IPS-18c (cell line): ENCODE data around the gene HJURP.

Experiments used
- H3K4me3 ChIP-seq: 2 replicates; pipeline ENCODE4 v1.7.0; 2013; ENCODE audit warnings: low read depth, mild to moderate bottlenecking, low read length, moderate library complexity; ENCODE audit not compliant: insufficient read depth
- H3K9me3 ChIP-seq: one replicate; pipeline ENCODE4 v1.6.1; 2013; ENCODE audit warnings: mild to moderate bottlenecking, low read length, moderate library complexity; ENCODE audit not compliant: control insufficient read depth, insufficient read depth

Gene HJURP

GRCh38 chr2:233852056-233852455, 2.3 kb downstream of the HJURP start:
- H3K9me3 ChIP-seq: no peaks in the 10 kb centered on the region
- H3K4me3 ChIP-seq: no peak overlapping the region

- H3K4me3 ChIP-seq: no peak overlapping the region
Observed at GRCh38 chr2:233851169-233851568, 3.2 kb downstream of the HJURP start.

GRCh38 chr2:233850745-233851144, 3.6 kb downstream of the HJURP start:
- no peaks in the 10 kb centered on the region for H3K9me3 ChIP-seq
- no peak overlapping the region for H3K4me3 ChIP-seq

More at GRCh38 chr2:233851169-233851568, 3.2 kb downstream of the HJURP start:
- H3K9me3 ChIP-seq: no peaks in the 10 kb centered on the region

DNA sequence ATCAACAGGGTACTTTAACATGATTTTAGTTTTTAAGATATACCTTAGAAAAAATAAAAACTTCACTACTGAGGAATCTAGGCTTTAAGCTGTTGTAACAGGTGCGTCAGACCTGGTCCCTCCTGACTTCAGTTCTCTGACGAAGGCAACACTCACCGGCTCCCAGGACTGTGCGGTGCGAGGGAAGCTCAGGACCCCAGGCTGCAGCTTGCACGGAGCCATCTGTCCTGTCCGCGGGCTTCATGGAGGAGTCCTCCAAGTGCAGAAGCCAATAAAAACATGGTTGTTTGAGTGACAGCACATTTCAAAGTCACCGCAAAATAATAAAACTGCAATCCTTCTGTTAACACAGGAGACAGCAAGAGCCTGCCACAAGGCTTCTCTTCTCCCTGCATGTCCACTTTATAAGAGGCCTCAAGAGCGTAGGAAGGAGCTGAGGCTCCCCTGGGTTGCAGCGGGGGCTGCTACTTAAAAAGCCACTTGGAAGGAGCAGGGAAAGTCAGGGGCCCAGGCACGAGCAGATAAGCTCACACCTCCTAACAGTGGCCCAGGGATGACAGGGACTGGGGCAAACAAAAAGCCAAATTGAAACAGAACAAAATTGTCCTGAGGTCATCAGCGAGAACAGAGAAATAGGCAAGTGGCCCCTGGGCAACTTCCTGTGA, 4.6 kb downstream of the HJURP start:
- Histone ChIP-seq H3K9me3 (no peaks in the 10 kb centered on the region), H3K4me3 (no peak overlapping the region)

- no peak overlapping the region for H3K4me3 ChIP-seq
- H3K9me3 ChIP-seq: no peaks in the 10 kb centered on the region
Observed at GRCh38 chr2:233848276-233848675, 6.1 kb downstream of the HJURP start.

GRCh38 chr2:233847248-233847898, 7.0 kb downstream of the HJURP start:
- H3K9me3 ChIP-seq: no peaks in the 10 kb centered on the region
- no peak overlapping the region for H3K4me3 ChIP-seq

- Histone ChIP-seq H3K4me3 (no peak overlapping the region), H3K9me3 (no peaks in the 10 kb centered on the region)
Observed at GRCh38 chr2:233846387-233847247, 7.7 kb downstream of the HJURP start.

DNA sequence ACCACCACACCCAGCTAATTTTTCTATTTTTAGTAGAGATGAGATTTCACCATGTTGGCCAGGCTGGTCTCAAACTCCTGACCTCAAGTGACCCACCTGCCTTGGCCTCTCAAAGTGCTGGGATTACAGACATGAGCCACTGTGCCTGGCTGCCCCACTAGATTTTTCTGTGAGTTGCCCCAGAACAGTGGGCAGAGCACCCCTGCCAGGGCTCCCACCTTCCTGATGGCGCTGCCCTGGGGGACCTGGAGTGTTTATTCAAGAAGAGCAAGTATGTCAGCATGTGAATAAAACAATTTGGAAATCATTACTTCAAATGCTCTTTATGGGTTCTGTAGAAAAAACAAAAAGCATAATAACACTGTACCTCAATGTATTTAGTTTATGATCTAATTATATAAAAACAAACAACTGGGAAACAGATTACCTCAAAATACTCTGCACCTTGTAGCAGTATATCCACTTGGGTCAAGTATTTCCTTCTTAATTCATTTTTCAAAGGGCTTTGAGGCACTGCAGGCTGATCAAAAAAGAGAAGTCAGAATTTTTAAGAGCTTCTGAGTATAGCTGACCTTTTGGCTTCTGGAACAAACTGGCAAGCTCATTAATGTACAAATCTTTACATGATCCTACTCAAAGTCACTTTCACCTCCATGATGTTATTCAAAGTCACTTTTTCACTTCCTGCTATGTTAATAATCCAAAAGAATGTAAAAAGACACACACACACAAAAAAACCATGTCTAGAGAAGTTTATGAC, 8.9 kb downstream of the HJURP start:
- Histone ChIP-seq H3K9me3 (no peaks in the 10 kb centered on the region), H3K4me3 (no peak overlapping the region)

GRCh38 chr2:233844836-233845235, 9.5 kb downstream of the HJURP start:
- H3K4me3 ChIP-seq: no peak overlapping the region
- H3K9me3 ChIP-seq: no peaks in the 10 kb centered on the region

- Histone ChIP-seq H3K9me3 (no peaks in the 10 kb centered on the region), H3K4me3 (no peak overlapping the region)
Observed at GRCh38 chr2:233844064-233844807, 10.1 kb downstream of the HJURP start.

DNA sequence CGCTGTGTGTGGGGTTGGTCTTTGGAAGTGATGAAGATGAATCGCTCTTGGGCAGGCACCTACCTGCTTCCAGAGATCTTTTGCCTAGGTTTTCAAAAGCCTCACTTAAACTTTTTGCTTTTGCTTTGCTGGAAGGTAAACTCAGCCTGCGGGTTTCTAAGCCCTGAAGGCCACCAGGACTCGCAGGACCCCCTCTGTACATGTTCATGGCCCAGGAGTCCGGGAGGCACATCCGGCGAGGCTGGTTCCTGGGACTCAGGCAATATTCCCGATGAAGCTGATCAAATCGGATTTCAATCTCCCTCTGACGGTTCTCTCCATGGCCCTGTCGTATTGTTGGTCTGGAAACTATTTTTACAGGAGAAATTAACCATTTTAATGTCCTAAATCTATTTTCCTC, 13.2 kb downstream of the HJURP start:
- Histone ChIP-seq H3K4me3 (no peak overlapping the region), H3K9me3 (no peaks in the 10 kb centered on the region)

DNA sequence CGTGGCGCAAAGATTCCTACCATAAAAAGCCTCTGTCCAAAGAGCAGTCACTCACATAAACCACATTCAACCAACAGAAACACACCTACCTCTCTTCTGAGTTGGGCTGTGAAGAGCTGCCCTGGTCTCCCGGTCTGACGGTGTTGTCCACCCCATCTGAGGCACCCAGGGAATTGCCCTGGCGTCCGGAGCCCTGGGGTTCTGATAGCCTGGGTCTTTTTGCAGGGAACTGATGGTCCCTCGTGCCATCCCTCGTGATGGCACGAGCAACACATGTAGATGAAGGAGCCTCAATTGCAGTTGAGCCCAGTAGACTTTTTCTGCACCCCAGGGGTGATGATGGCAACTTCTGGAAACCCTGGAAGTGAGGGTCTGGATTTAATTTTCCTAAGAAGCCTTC, 13.8 kb downstream of the HJURP start:
- Histone ChIP-seq H3K4me3 (no peak overlapping the region), H3K9me3 (no peaks in the 10 kb centered on the region)

DNA sequence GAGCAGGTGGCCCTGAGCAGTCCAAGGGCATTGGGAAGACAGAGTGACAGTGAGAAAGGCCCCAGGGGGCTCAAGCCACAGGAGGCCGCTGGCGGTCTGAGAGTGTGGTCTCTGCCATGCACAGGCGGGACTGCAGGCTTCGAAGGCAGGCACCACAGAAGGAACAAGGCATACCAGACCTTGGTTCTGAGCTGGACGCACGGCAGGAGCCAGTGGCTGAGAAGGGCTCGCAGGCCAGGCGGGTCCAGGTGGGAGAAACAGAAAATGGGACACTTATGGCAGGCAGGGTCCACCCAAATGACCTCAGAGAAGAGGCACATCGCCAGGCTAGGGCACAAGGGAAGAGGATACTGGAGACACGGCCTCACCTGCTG, 14.9 kb downstream of the HJURP start:
- Histone ChIP-seq H3K9me3 (no peaks in the 10 kb centered on the region), H3K4me3 (no peak overlapping the region)

GRCh38 chr2:233838726-233839446, 15.4 kb downstream of the HJURP start:
- H3K9me3 ChIP-seq: no peaks in the 10 kb centered on the region
- H3K4me3 ChIP-seq: no peak overlapping the region

GRCh38 chr2:233838251-233838650, 16.1 kb downstream of the HJURP start:
- H3K9me3 ChIP-seq: no peaks in the 10 kb centered on the region
- no peak overlapping the region for H3K4me3 ChIP-seq

GRCh38 chr2:233837694-233838229, 16.6 kb downstream of the HJURP start:
- no peak overlapping the region for H3K4me3 ChIP-seq
- H3K9me3 ChIP-seq: no peaks in the 10 kb centered on the region
